GM23338 (cell line): ENCODE measurements around the gene LMOD1.

Experiments used
- CREB1 ChIP-seq: fragments of 250-450 bp; sonication (Bioruptor Pico); IDR thresholded peaks from 2 replicates; pipeline ENCODE4 v1.5.0; 2020; ENCODE audit warnings: low read depth, mild to moderate bottlenecking, moderate library complexity
- EZH2 ChIP-seq: fragments of 200-600 bp; sonication (generic); IDR thresholded peaks from one replicate; pipeline ENCODE4 v1.8.0; 2017; ENCODE audit warnings: antibody characterized with exemption, mild to moderate bottlenecking, low read depth; ENCODE audit not compliant: unreplicated experiment
- EZH2phosphoT487 ChIP-seq: fragments of 200-600 bp; sonication (generic); IDR thresholded peaks from one replicate; pipeline ENCODE4 v1.8.1; 2018; ENCODE audit warnings: antibody characterized with exemption; ENCODE audit not compliant: unreplicated experiment
- ZNF331 ChIP-seq: fragments of 250-450 bp; sonication (Bioruptor Pico); IDR thresholded peaks from 2 replicates; pipeline ENCODE4 v1.5.0; 2020; ENCODE audit warnings: low read depth, mild to moderate bottlenecking, moderate library complexity
- TF ChIP-seq, protein P1 (sequence below), 2 experiments: fragments of 200-600 bp in 1 of 2; sonication (generic) in 1 of 2; conservative IDR thresholded peaks; 2 replicates each; pipeline versions ENCODE4 v1.5.1 to v1.6.1; 2016 to 2017; ENCODE audit warnings: antibody characterized with exemption in 2 of 2, low read depth in 2 of 2, mild to moderate bottlenecking in 2 of 2, moderate library complexity in 1 of 2
- TF ChIP-seq, protein P2 (sequence below): IDR thresholded peaks from one replicate; pipeline ENCODE4 v1.6.1; 2018; ENCODE audit warnings: antibody characterized with exemption; ENCODE audit not compliant: unreplicated experiment

DNA sequence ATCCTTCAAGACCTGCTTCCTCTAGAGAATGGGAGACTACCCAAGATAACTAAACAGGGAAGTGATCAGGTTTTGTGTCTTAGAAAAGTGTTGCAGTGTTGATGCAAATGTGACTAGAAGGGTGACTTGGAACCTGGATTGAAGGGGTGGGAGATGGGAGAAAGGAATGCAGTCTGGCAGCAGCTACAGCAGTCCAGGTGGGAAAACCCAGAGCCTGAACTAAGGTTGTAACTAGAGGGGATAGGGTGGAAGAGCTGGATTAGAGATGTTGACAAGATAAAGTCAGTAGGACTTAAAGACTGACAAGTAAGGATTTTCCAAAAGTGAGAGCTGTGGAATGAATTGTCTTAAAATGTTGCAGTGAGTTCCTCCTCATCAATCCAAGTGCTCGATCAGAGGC is 64.7 kb downstream of the LMOD1 start:
- TF ChIP-seq, protein P1, sequence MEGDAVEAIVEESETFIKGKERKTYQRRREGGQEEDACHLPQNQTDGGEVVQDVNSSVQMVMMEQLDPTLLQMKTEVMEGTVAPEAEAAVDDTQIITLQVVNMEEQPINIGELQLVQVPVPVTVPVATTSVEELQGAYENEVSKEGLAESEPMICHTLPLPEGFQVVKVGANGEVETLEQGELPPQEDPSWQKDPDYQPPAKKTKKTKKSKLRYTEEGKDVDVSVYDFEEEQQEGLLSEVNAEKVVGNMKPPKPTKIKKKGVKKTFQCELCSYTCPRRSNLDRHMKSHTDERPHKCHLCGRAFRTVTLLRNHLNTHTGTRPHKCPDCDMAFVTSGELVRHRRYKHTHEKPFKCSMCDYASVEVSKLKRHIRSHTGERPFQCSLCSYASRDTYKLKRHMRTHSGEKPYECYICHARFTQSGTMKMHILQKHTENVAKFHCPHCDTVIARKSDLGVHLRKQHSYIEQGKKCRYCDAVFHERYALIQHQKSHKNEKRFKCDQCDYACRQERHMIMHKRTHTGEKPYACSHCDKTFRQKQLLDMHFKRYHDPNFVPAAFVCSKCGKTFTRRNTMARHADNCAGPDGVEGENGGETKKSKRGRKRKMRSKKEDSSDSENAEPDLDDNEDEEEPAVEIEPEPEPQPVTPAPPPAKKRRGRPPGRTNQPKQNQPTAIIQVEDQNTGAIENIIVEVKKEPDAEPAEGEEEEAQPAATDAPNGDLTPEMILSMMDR (conservative IDR thresholded peaks at IDR 0.05; ENCODE audit: low read depth in 2 of 2) = no peak
- no peak for TF ChIP-seq EZH2phosphoT487
- TF ChIP-seq, protein P2, sequence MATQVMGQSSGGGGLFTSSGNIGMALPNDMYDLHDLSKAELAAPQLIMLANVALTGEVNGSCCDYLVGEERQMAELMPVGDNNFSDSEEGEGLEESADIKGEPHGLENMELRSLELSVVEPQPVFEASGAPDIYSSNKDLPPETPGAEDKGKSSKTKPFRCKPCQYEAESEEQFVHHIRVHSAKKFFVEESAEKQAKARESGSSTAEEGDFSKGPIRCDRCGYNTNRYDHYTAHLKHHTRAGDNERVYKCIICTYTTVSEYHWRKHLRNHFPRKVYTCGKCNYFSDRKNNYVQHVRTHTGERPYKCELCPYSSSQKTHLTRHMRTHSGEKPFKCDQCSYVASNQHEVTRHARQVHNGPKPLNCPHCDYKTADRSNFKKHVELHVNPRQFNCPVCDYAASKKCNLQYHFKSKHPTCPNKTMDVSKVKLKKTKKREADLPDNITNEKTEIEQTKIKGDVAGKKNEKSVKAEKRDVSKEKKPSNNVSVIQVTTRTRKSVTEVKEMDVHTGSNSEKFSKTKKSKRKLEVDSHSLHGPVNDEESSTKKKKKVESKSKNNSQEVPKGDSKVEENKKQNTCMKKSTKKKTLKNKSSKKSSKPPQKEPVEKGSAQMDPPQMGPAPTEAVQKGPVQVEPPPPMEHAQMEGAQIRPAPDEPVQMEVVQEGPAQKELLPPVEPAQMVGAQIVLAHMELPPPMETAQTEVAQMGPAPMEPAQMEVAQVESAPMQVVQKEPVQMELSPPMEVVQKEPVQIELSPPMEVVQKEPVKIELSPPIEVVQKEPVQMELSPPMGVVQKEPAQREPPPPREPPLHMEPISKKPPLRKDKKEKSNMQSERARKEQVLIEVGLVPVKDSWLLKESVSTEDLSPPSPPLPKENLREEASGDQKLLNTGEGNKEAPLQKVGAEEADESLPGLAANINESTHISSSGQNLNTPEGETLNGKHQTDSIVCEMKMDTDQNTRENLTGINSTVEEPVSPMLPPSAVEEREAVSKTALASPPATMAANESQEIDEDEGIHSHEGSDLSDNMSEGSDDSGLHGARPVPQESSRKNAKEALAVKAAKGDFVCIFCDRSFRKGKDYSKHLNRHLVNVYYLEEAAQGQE = no peak
- no peak for TF ChIP-seq EZH2
- no peak for TF ChIP-seq ZNF331
- no peak for TF ChIP-seq CREB1 (CRISPR knock-in tag)
